ENCODE measurements around the gene NIF3L1. TPM values are rescaled to one million over a fixed set of nuclear protein-coding genes. Genes with fewer than 3 reads are reported as not detected.

Gene NIF3L1
- total and polyA plus RNA-seq, 9 of the 15 experiments (the other 6 are each of a cell fraction or from before 2014, with no cell fraction given), result 26.7 to 89.5 (median 45.6) TPM

DNA sequence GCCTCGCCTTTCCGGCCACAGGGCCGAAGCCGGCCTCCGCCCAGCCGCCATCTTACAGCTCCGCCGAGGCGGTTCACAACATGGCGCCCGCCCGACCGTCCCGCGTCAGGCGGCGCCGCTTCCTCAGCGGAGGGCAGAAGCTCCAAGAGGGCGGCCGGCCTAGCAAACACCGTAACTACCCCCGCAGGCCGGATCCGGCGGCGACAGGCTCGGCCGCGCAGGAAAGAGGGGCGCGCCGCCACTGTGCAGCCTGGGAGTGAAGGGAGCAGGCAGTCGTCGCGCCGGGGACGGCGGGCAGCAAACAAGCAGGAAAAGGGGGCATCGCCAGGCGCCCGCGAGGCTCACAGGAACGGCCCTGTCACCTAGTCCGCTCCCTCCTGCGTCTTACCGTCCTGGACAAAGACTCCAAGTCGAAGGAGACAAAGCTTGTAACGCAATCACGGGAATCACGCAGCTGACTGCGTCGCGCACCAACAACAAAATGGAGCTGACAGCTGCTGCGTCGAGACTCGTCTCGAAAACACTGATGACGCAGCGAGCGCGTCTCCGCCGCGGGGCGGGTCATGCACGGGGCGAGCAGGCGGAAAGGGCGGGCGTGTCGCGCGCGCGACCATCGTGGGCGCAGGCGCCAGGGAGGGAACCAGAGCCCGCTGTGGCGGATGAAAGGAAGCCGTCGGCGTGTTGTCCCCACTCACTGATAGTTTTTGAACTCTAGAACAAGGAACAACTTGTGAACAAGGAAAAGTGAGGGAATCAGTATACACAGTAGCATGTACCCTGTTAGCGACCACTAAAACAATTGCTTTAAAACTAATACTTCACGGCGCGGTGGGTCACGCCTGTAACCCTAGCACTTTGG lies 24.8 kb upstream of the NIF3L1 start, which contains the start of gene CLK1 (continued):
- TF ChIP-seq MECOM (CRISPR knock-in tag; IDR thresholded peaks at IDR 0.05) (no peak), MIER1 (IDR thresholded peaks at IDR 0.05; ENCODE audit: low read depth) (no peak), POLR2B (IDR thresholded peaks at IDR 0.05; ENCODE audit: low read depth, partially characterized antibody) (peak; percentile 95), ZNF644 (tag; IDR thresholded peaks at IDR 0.05; ENCODE audit: low read depth) (no peak), NFXL1 (CRISPR knock-in tag; IDR thresholded peaks at IDR 0.05) (no peak), ZNF165 (CRISPR knock-in tag; IDR thresholded peaks at IDR 0.05; ENCODE audit: borderline replicate concordance) (no peak), HDAC8 (tag; IDR thresholded peaks at IDR 0.05) (no peak), TCF7 (IDR thresholded peaks at IDR 0.05; ENCODE audit: borderline replicate concordance) (no peak), HDAC6 (IDR thresholded peaks at IDR 0.05; ENCODE audit: low read depth, low read length) (no peak), ZKSCAN8 (CRISPR knock-in tag; IDR thresholded peaks at IDR 0.05) (no peak), CBFA2T2 (conservative IDR thresholded peaks at IDR 0.05) (no peak), ETV5 (CRISPR knock-in tag; IDR thresholded peaks at IDR 0.05; ENCODE audit: low read depth) (peak; percentile 34; the same call in 1 of the 2 replicates), ZNF699 (CRISPR knock-in tag; IDR thresholded peaks at IDR 0.05; ENCODE audit: insufficient replicate concordance) (no peak), ZNF445 (CRISPR knock-in tag; IDR thresholded peaks at IDR 0.05; ENCODE audit: low read depth) (no peak), ELF2 (CRISPR knock-in tag; IDR thresholded peaks at IDR 0.05) (no peak), PHB (CRISPR knock-in tag; IDR thresholded peaks at IDR 0.05) (no peak), SNIP1 (IDR thresholded peaks at IDR 0.05; ENCODE audit: low read depth) (no peak), ZNF79 (CRISPR knock-in tag; IDR thresholded peaks at IDR 0.05; ENCODE audit: low read depth) (no peak), TAF1 (IDR thresholded peaks at IDR 0.05; ENCODE audit: control insufficient read depth, extremely low read depth, insufficient read depth, low read length, severe bottlenecking) (peak; percentile 78), CHCHD3 (CRISPR knock-in tag; IDR thresholded peaks at IDR 0.05) (no peak), GABPA (tag; conservative IDR thresholded peaks at IDR 0.05; ENCODE audit: low read depth) (peak; percentile 58), TAF7 (tag; IDR thresholded peaks at IDR 0.05) (peak; percentile 89), FOXP1 (CRISPR knock-in tag; IDR thresholded peaks at IDR 0.05) (peak; percentile 67; the same call in 1 of the 2 replicates)
- TF ChIP-seq, protein P1, sequence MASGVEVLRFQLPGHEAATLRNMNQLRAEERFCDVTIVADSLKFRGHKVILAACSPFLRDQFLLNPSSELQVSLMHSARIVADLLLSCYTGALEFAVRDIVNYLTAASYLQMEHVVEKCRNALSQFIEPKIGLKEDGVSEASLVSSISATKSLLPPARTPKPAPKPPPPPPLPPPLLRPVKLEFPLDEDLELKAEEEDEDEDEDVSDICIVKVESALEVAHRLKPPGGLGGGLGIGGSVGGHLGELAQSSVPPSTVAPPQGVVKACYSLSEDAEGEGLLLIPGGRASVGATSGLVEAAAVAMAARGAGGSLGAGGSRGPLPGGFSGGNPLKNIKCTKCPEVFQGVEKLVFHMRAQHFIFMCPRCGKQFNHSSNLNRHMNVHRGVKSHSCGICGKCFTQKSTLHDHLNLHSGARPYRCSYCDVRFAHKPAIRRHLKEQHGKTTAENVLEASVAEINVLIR (CRISPR knock-in tag; IDR thresholded peaks at IDR 0.05), result peak; percentile 75
- TF ChIP-seq, protein P2, sequence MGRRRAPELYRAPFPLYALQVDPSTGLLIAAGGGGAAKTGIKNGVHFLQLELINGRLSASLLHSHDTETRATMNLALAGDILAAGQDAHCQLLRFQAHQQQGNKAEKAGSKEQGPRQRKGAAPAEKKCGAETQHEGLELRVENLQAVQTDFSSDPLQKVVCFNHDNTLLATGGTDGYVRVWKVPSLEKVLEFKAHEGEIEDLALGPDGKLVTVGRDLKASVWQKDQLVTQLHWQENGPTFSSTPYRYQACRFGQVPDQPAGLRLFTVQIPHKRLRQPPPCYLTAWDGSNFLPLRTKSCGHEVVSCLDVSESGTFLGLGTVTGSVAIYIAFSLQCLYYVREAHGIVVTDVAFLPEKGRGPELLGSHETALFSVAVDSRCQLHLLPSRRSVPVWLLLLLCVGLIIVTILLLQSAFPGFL (CRISPR knock-in tag; IDR thresholded peaks at IDR 0.05), result 0 out of 2 replicates have a peak, but pooled peaks have one; percentile 10
- TF ChIP-seq, protein P3, sequence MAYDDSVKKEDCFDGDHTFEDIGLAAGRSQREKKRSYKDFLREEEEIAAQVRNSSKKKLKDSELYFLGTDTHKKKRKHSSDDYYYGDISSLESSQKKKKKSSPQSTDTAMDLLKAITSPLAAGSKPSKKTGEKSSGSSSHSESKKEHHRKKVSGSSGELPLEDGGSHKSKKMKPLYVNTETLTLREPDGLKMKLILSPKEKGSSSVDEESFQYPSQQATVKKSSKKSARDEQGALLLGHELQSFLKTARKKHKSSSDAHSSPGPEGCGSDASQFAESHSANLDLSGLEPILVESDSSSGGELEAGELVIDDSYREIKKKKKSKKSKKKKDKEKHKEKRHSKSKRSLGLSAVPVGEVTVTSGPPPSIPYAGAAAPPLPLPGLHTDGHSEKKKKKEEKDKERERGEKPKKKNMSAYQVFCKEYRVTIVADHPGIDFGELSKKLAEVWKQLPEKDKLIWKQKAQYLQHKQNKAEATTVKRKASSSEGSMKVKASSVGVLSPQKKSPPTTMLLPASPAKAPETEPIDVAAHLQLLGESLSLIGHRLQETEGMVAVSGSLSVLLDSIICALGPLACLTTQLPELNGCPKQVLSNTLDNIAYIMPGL (CRISPR knock-in tag; IDR thresholded peaks at IDR 0.05), result no peak; the same call in 1 of the 2 replicates

Data from K562 (cell line).